Measurements from ENCODE around the gene NEU2.
"Not testable (repeated sequence)": the region's sequence is repeated elsewhere in the genome, so short reads cannot be mapped to it uniquely, and the experiment has no call there.

Gene NEU2

GRCh38 chr2:233056961-233057605, 24.6 kb downstream of the NEU2 start:
- no peak for DNase-seq (ENCODE audit: low read depth in 2 of 2)

GRCh38 chr2:233058717-233059546, 26.5 kb downstream of the NEU2 start:
- DNase-seq (ENCODE audit: low read depth in 2 of 2) = no peak

- DNase-seq (ENCODE audit: low read depth in 2 of 2) = no peak
Observed at GRCh38 chr2:233059547-233059796, 27.0 kb downstream of the NEU2 start.

- DNase-seq (ENCODE audit: low read depth in 2 of 2) = peak; percentile 59
Observed at GRCh38 chr2:233059797-233060500, 27.5 kb downstream of the NEU2 start, which contains the start of gene INPP5D. Gene INPP5D (plus strand): TSS chr2:233060342. CDS start chr2:233060479, 137 bp downstream.

- no peak for DNase-seq (ENCODE audit: low read depth in 2 of 2)
Observed at GRCh38 chr2:233060501-233060979, 28.1 kb downstream of the NEU2 start.

GRCh38 chr2:233060980-233061590, 28.6 kb downstream of the NEU2 start:
- no peak for DNase-seq (ENCODE audit: low read depth in 2 of 2)

- no peak for DNase-seq (ENCODE audit: low read depth in 2 of 2)
Observed at GRCh38 chr2:233061591-233062450, 29.3 kb downstream of the NEU2 start.

- DNase-seq (ENCODE audit: low read depth in 2 of 2) = no peak
Observed at GRCh38 chr2:233062451-233062850, 30.0 kb downstream of the NEU2 start.

GRCh38 chr2:233062946-233063268, 30.4 kb downstream of the NEU2 start:
- DNase-seq (ENCODE audit: low read depth in 2 of 2) = no peak

- DNase-seq (ENCODE audit: low read depth in 2 of 2) = no peak
Observed at GRCh38 chr2:233063269-233063975, 30.9 kb downstream of the NEU2 start.

GRCh38 chr2:233063976-233064411, 31.5 kb downstream of the NEU2 start:
- DNase-seq (ENCODE audit: low read depth in 2 of 2) = no peak

- DNase-seq (ENCODE audit: low read depth in 2 of 2) = no peak
Observed at GRCh38 chr2:233064530-233065199, 32.2 kb downstream of the NEU2 start.

GRCh38 chr2:233065200-233065589, 32.7 kb downstream of the NEU2 start:
- DNase-seq (ENCODE audit: low read depth in 2 of 2) = not testable (repeated sequence)

- no peak for DNase-seq (ENCODE audit: low read depth in 2 of 2)
Observed at GRCh38 chr2:233065954-233066470, 33.5 kb downstream of the NEU2 start.

- no peak for DNase-seq (ENCODE audit: low read depth in 2 of 2)
Observed at GRCh38 chr2:233068762-233069418, 36.4 kb downstream of the NEU2 start.

GRCh38 chr2:233072838-233073237, 40.4 kb downstream of the NEU2 start:
- no peak for DNase-seq (ENCODE audit: low read depth in 2 of 2)

GRCh38 chr2:233074106-233074505, 41.6 kb downstream of the NEU2 start:
- no peak for DNase-seq (ENCODE audit: low read depth in 2 of 2)

GRCh38 chr2:233075141-233075965, 42.9 kb downstream of the NEU2 start:
- no peak for DNase-seq (ENCODE audit: low read depth in 2 of 2)

GRCh38 chr2:233075966-233076339, 43.5 kb downstream of the NEU2 start:
- DNase-seq (ENCODE audit: low read depth in 2 of 2) = no peak
